Activated naive CD8-positive, alpha-beta T cell treated with anti-CD3 and anti-CD28 coated beads, Interleukin-2, amount 10 ng/mL, durations not matched to agents 7 days and 5 days (primary cell): ENCODE measurements around the gene TTC23. TPM values are rescaled to one million over a fixed set of nuclear protein-coding genes. Genes with fewer than 3 reads are reported as not detected.
A peak's percentile ranks its signal among the peaks of the same experiment; 100 is the strongest.

Experiments
- ATAC-seq: fragments of 150-1000 bp; cut with Tn5 transposase; one replicate; pipeline ENCODE4 v1.10.0; 2021; ENCODE audit warnings: low read depth, moderate library complexity
- POLR2A ChIA-PET: fragments of 350-600 bp; sonication (Branson Sonifier 250); formaldehyde crosslinking; loops from one replicate; lab custom pipeline; 2021; ENCODE audit warnings: antibody characterized with exemption; lab: Charles Lee
- DNase-seq: peaks from one replicate; pipeline ENCODE4 v3.0.0; 2021
- H3K27ac Mint-ChIP-seq: one replicate; pipeline ENCODE4 v1.8.0; 2022; ENCODE audit warnings: mild to moderate bottlenecking, mixed read lengths
- H3K27me3 Mint-ChIP-seq: one replicate; pipeline ENCODE4 v1.8.0; 2022; ENCODE audit warnings: mild to moderate bottlenecking, moderate library complexity, mixed read lengths
- H3K36me3 Mint-ChIP-seq: one replicate; pipeline ENCODE4 v1.8.0; 2021; ENCODE audit warnings: mild to moderate bottlenecking, mixed read lengths
- H3K4me1 Mint-ChIP-seq: one replicate; pipeline ENCODE4 v1.8.0; 2021; ENCODE audit warnings: mixed read lengths
- H3K4me3 Mint-ChIP-seq: one replicate; pipeline ENCODE4 v1.8.0; 2022; ENCODE audit warnings: mild to moderate bottlenecking, moderate library complexity, mixed read lengths
- H3K9me3 Mint-ChIP-seq: one replicate; pipeline ENCODE4 v1.8.0; 2021; ENCODE audit warnings: mixed read lengths
- total RNA-seq, 2 experiments: library from RNA; stranded (reverse); gene quantifications; one replicate each; pipeline ENCODE4 v1.2.3, GENCODE V29; 2021

The TTC23 gene
- total RNA-seq, 2 experiments from 2014 or later = 0.61 to 0.82 TPM

GRCh38 chr15:99109555-99110021 is 139.8 kb downstream of the TTC23 start:
- H3K9me3 Mint-ChIP-seq = no peaks in the 10 kb centered on the region
- POLR2A ChIA-PET = no interaction called here
- DNase-seq = no peak
- no peak for ATAC-seq
- peaks cover 15% of the 10 kb centered on the region for H3K4me1 Mint-ChIP-seq
- H3K27ac Mint-ChIP-seq = no peak overlapping the region
- H3K36me3 Mint-ChIP-seq = no peaks in the 10 kb centered on the region
- peaks cover 21% of the 10 kb centered on the region for H3K27me3 Mint-ChIP-seq
- no peak overlapping the region for H3K4me3 Mint-ChIP-seq

- no peak for DNase-seq
Measured at GRCh38 chr15:99108993-99109392, 140.4 kb downstream of the TTC23 start.

GRCh38 chr15:99106417-99107220 is 142.8 kb downstream of the TTC23 start:
- peaks cover 15% of the 10 kb centered on the region for H3K4me1 Mint-ChIP-seq
- no peak for ATAC-seq

More at GRCh38 chr15:99108993-99109392, 140.4 kb downstream of the TTC23 start:
- Mint-ChIP-seq H3K27me3 (peaks cover 21% of the 10 kb centered on the region), H3K4me3 (no peak overlapping the region), H3K36me3 (no peaks in the 10 kb centered on the region), H3K9me3 (no peaks in the 10 kb centered on the region), H3K4me1 (peaks cover 15% of the 10 kb centered on the region), H3K27ac (no peak overlapping the region)
- no peak for ATAC-seq
- POLR2A ChIA-PET = no interaction called here

GRCh38 chr15:99105514-99106341 is 143.7 kb downstream of the TTC23 start:
- peak overlapping the region; percentile 60 for H3K4me3 Mint-ChIP-seq
- peak; percentile 69 for DNase-seq
- no peaks in the 10 kb centered on the region for H3K9me3 Mint-ChIP-seq
- peaks cover 13% of the 10 kb centered on the region for H3K4me1 Mint-ChIP-seq
- H3K27me3 Mint-ChIP-seq = peaks cover 40% of the 10 kb centered on the region
- POLR2A ChIA-PET = no interaction called here
- peak; percentile 57 for ATAC-seq
- no peak overlapping the region for H3K27ac Mint-ChIP-seq
- no peaks in the 10 kb centered on the region for H3K36me3 Mint-ChIP-seq

More at GRCh38 chr15:99106417-99107220, 142.8 kb downstream of the TTC23 start:
- POLR2A ChIA-PET = no interaction called here
- Mint-ChIP-seq H3K4me3 (peak overlapping the region; percentile 7), H3K36me3 (no peaks in the 10 kb centered on the region), H3K27ac (no peak overlapping the region), H3K9me3 (no peaks in the 10 kb centered on the region), H3K27me3 (peaks cover 37% of the 10 kb centered on the region)
- no peak for DNase-seq

GRCh38 chr15:99104788-99105513 is 144.4 kb downstream of the TTC23 start, which contains the start of gene SYNM:
TSS of gene SYNM (plus strand) at chr15:99105080. CDS start at chr15:99105200, 120 bp downstream.
- POLR2A ChIA-PET = no interaction called here
- peaks cover 13% of the 10 kb centered on the region for H3K4me1 Mint-ChIP-seq
- ATAC-seq (peak; percentile 49), DNase-seq (peak; percentile 71)
- H3K27me3 Mint-ChIP-seq = peaks cover 45% of the 10 kb centered on the region
- no peak within 1 kb of the TSS for H3K27ac Mint-ChIP-seq
- H3K9me3 Mint-ChIP-seq = no peaks in the 10 kb centered on the region
- peak within 1 kb of the TSS; percentile 71 for H3K4me3 Mint-ChIP-seq
- no peaks in the 10 kb centered on the region for H3K36me3 Mint-ChIP-seq

- Mint-ChIP-seq H3K27me3 (peaks cover 46% of the 10 kb centered on the region), H3K36me3 (no peaks in the 10 kb centered on the region), H3K27ac (no peak overlapping the region), H3K4me3 (no peak overlapping the region), H3K4me1 (peaks cover 13% of the 10 kb centered on the region), H3K9me3 (no peaks in the 10 kb centered on the region)
- POLR2A ChIA-PET = interaction anchor here (0.7 kb wide), 1 partner anchor 127 kb away, joined by 7 read pairs; no protein-coding TSS in a partner anchor
- DNase-seq = no peak
- ATAC-seq = no peak
Measured at GRCh38 chr15:99103279-99103678, 146.1 kb downstream of the TTC23 start.

- H3K4me3 Mint-ChIP-seq = no peak overlapping the region
- no peak overlapping the region for H3K27ac Mint-ChIP-seq
- H3K27me3 Mint-ChIP-seq = peaks cover 51% of the 10 kb centered on the region
- POLR2A ChIA-PET = no interaction called here
- no peaks in the 10 kb centered on the region for H3K36me3 Mint-ChIP-seq
- DNase-seq (no peak), ATAC-seq (no peak)
- peaks cover 6% of the 10 kb centered on the region for H3K4me1 Mint-ChIP-seq
- no peaks in the 10 kb centered on the region for H3K9me3 Mint-ChIP-seq
Measured at GRCh38 chr15:99102332-99103235, 146.8 kb downstream of the TTC23 start.

- H3K36me3 Mint-ChIP-seq = no peaks in the 10 kb centered on the region
- DNase-seq = no peak
- H3K27me3 Mint-ChIP-seq = peaks cover 52% of the 10 kb centered on the region
- POLR2A ChIA-PET = no interaction called here
- no peak for ATAC-seq
- no peaks in the 10 kb centered on the region for H3K9me3 Mint-ChIP-seq
- no peak overlapping the region for H3K4me3 Mint-ChIP-seq
- H3K27ac Mint-ChIP-seq = no peak overlapping the region
- H3K4me1 Mint-ChIP-seq = peaks cover 1% of the 10 kb centered on the region
Measured at GRCh38 chr15:99101501-99101900, 147.9 kb downstream of the TTC23 start.

GRCh38 chr15:99100245-99101173 is 148.9 kb downstream of the TTC23 start:
- Mint-ChIP-seq H3K9me3 (no peaks in the 10 kb centered on the region), H3K27me3 (peaks cover 54% of the 10 kb centered on the region), H3K4me1 (no peaks in the 10 kb centered on the region), H3K27ac (no peak overlapping the region), H3K4me3 (peak overlapping the region; percentile 7), H3K36me3 (no peaks in the 10 kb centered on the region)
- DNase-seq (peak; percentile 68), ATAC-seq (peak; percentile 17)
- POLR2A ChIA-PET = no interaction called here

GRCh38 chr15:99099661-99100060 is 149.7 kb downstream of the TTC23 start:
- Mint-ChIP-seq H3K36me3 (no peaks in the 10 kb centered on the region), H3K9me3 (no peaks in the 10 kb centered on the region), H3K4me3 (no peak overlapping the region), H3K27me3 (peaks cover 56% of the 10 kb centered on the region), H3K4me1 (no peaks in the 10 kb centered on the region), H3K27ac (no peak overlapping the region)
- POLR2A ChIA-PET = no interaction called here
- ATAC-seq (no peak), DNase-seq (no peak)

GRCh38 chr15:99098991-99099390 is 150.4 kb downstream of the TTC23 start:
- H3K4me1 Mint-ChIP-seq = no peaks in the 10 kb centered on the region
- H3K4me3 Mint-ChIP-seq = no peak overlapping the region
- H3K36me3 Mint-ChIP-seq = no peaks in the 10 kb centered on the region
- POLR2A ChIA-PET = no interaction called here
- H3K9me3 Mint-ChIP-seq = no peaks in the 10 kb centered on the region
- H3K27ac Mint-ChIP-seq = no peak overlapping the region
- ATAC-seq (no peak), DNase-seq (no peak)
- H3K27me3 Mint-ChIP-seq = peaks cover 62% of the 10 kb centered on the region
